Measurements from ENCODE around the gene OMA1.
"Not testable (repeated sequence)": the region's sequence is repeated elsewhere in the genome, so short reads cannot be mapped to it uniquely, and the experiment has no call there.

Gene OMA1

DNA sequence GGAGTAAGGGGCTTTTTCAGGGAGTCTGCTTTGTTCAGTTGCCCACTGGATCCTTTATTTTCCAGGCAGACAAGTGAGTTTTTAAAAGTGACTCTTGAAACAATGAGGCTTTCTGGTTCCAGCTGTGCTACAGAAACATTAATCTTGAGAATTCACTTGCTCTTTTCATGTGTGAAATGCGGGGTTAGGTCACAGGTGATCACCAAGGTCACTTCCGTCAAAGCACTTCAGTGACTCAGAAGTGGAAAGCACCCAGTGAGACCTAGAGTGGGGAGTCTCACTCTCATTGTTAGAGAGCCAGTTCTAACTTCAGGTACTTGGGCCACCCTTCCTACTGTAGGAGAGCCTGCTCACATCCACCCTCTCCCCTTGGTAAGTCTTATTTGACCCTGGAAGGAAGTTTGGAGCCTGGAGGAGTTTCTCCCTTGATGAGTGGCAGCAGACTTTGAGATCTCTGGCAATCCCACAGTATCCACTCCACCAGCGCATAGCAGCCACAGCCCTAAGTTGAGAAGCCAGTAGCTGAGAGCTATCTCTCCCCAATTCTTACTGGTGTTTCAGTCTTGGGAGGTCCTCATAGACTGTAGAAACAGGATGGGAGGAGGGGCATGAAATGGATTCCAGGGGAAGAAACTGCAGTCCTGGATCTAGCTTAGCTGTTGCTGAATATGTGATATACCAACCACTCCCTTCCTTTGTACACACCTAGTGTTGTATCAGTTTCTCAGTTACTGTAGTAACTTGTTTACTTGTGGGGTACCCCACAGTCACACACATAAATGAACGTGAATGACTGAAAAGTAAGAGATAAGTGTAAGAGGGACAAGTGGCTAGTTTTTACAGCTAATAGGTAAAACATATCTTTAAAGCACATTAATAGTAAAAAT lies 27.4 kb upstream of the OMA1 start:
- peak; percentile 79 for DNase-seq

- DNase-seq = no peak
These were observed 26.6 kb upstream of the OMA1 start for GRCh38 chr1:58573138-58573537.

DNA sequence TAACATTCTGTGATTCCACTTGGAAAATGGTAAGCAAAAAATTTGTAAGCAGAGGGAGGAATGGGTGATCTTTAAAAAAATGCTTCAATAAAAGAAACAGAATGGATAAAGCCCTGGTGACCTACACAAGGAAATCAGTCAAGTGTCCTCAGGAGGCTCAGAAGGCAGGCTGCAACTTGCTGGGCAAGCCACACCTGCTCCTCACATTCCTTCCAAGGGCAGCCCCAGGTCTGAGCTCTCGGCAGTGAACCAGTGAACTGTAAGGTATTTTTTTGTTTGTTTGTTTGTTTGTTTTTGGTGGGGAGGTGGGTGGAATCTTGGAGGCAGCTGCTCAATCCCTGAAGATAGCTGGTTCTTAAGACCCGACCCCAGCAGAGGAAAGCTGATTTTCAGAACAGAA lies 26.2 kb upstream of the OMA1 start:
- DNase-seq = no peak

GRCh38 chr1:58571616-58572015 lies 25.1 kb upstream of the OMA1 start:
- no peak for DNase-seq

DNA sequence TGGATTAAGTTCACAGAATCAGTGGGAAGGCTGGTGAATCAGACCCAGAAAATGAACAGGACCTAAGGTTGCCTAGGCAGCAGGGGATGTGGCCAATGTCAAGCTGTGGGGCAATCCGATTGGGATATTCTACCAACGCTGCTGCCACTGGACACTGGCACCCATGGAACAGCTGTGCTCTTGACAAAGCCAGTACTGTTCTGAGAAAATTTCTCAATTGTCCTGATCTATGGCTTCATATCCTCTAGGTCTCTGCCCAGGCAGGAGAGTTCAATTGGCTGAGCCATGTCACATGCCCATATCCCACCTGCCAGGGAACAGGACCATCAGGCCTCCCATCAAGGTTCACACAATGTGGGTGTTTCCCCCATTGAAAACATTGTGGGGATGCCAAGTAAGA lies 24.3 kb upstream of the OMA1 start:
- DNase-seq = no peak

DNA sequence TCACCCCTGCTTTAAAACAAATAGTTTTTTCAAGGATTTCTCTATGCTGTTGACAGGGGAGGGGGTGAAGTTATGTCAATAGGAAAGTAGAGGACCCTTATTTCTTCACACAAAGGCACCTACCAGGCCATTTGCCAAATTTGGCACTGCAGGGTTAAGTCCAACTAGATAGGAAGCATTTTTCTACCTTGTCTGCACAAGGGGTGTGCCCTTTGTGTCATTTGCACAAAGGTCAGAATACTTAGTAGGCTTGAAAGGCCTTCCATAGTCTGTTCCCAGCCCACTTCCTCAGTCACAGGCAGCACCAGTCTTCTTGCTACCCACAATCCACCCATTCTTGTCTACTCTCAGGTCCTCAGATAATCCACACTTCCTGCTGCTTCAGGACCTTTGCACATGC lies 23.6 kb upstream of the OMA1 start:
- DNase-seq = no peak

DNA sequence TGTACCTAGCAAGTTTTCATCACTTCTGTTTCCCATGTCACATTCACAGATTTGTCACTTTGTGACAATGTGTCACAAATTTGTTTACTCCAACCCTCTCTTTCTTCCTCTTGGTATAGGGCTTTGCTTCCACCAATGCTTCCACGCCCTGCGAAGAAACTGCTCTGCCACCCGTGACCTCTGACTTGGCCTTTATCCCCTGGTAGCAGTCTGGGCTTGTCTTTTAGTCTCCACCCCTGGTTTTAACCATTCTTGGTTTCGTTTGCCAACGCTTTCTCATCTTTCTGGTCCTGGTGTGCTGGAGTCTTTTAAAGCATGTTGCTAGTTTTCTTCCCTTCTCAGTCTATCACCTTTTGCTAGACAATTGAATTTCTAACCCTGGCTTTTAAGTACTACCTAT lies 22.4 kb upstream of the OMA1 start:
- DNase-seq = no peak

DNA sequence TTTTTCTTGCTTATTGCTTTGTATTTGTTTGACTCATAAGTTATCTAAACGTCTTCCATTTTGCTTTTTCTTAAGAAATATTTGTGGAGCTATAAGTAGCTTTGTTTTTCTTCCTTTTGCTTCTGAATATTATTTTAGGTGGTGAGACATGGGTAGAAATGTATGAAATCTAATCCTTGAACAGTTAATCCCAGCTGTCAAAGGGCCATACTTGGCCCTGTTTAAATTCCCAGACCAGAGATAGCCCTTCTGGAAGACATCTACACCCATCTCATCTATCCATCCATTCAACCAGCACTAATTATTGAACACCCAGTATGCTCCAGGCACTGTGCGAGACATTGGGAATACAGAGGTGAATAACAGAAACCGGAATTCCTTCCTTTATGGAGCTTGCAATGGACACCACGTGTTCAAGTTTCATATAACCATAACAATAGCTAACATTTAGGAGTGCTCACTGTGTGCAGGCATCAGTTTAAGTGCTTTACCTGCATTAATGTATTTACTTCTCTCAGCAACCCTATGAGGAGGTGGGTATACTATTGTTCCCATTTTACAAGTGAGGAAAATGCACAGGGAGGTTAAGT lies 21.8 kb upstream of the OMA1 start:
- DNase-seq = no peak

GRCh38 chr1:58566339-58566738 lies 19.8 kb upstream of the OMA1 start:
- no peak for DNase-seq

- DNase-seq = not testable (repeated sequence)
These were observed 17.2 kb upstream of the OMA1 start for GRCh38 chr1:58563715-58564114.

DNA sequence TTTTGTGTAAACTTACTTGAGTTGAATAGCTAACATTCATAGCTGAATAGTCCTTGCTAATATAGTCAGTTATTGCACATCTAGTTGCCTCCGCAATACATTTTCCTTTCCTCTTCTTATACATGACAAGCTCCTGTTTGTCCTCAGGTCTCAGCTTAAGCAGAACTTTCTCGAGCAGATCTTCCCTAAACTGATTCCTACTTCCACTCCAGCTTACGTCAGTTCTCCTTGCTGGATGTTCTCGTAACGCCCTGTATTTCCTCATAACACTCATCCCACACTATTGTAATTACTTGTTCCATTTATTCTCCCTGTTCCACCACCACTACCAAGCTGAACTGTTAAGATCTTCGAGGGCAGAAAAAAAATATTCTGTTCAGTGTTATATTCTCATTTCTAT lies 15.1 kb upstream of the OMA1 start:
- DNase-seq = no peak

DNA sequence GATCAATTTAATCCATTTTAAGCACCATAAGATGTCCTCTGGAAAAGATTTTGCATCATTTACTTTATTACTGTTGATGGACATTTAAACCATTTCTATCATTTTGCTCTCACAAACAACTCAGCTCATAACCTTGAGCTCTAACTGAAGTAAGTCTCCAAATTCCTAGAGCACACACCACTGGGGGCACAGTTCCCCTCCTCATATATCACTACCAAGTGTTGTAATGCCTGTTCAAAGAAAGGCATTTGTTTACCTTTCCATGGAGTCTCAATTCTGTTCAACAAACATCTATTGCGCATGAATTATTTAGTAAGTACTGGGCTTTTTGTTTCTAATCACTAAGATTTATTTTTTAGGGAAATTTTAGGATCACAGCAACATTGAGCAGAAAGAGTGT lies 8.9 kb upstream of the OMA1 start:
- DNase-seq = no peak

DNA sequence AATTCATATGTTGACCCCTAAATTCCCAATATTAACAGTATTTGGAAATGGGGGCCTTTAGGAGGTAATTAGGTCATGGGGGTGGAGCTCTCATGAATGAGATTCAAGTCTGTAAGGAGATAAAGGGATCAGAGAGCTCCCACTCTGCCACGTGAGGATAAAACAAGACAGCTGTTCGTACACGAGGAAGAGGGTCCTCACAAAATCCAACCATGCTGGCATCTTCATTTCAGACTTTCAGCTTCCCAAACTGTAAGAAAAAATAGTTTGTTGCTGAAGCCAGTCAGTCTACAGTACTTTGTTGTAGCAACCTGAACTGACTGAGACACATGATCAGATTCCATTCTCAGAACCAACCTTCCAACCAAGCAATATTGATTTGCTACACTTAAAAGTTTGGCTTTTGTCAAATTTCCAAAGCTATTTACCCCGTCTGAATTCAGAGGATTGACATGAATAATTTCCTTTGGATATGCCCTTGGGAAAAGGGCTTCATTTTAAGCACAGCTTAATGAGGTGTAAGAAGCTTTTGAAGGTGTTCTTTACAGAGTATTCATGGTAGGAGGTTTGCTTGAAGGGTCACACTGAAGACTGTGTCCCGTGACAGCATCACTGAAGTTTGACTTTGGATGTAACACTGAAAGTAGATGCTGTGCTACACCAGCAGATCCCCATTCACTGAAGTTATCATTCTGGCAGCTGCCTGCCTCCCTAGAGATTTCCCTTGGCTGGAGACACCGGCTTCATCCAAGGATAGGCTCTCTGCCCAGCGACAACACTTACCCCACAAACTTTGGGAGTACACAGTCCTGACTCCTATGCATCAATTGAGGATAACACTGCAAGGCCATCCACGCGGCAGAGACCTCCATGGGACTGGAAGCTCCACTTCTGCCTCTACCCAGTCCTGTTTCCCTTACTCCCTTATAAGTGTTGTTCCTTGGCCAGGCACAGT lies 4.9 kb upstream of the OMA1 start:
- DNase-seq = no peak

DNA sequence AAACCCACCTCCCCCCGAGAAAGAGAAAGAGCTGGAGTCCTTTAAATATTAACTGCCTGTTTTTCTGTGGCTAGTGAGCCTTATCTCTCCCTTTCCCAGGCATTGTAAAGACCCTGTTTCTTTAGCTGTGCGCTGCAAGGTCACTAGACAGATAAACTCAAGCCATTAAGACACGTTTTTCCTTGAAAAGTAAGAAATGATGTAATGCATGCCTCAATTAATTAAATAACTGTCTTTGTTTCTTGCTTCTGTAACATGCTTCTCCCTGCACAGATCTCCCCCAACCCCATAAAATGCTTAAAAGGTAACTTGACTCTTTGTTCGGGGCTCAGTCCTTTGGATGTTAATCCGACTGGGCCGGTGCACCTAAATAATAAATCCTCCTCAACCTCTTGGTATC lies 2.8 kb upstream of the OMA1 start:
- DNase-seq = not testable (repeated sequence)

GRCh38 chr1:58548371-58548770 lies 1.8 kb upstream of the OMA1 start:
- no peak for DNase-seq

DNA sequence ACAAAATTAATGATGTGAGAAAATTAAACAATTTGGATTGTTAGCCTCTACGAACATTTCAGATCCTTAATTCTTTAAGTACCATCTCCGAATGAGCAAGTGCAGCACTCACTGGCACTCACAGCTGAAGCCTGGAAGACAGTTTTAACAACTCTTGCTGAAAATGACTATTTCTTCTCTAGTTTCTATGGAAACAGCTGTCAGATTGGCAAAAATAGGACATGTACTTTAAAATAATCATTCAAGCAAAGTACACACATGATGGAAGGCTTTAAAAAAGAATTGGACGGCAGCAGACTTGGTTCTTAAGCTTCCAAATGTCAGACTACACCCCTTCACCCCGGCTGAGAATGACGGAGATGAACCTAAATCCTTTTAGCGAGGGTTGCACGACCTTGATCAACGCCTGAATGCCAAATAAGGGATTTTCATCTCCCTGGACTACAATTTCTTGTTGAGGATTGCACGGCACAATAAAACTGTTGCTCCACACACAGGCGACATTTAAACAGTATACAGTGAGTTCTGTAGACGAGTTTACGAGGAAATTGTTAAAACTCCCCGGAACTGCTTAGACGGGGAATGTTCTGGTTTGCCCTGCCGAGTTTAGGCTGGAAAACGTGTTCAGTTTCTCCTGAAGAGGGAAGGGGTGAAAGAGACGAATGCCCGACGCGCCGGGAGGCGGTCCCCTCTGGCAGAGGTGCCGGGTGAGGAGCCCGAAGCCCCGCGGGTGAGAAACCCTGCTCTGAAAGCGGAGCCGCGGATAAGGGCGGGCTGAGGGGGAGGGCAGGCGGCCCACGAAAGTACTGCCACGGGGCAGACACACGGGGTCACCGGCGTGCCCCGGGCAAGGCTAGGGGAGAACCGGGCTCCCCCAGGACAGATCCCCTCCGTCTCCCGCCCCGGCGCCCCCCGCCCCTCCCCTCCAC lies 671 bp downstream of the OMA1 start:
- DNase-seq = peak; percentile 79

GRCh38 chr1:58543260-58543659 lies 3.3 kb downstream of the OMA1 start:
- DNase-seq = no peak

DNA sequence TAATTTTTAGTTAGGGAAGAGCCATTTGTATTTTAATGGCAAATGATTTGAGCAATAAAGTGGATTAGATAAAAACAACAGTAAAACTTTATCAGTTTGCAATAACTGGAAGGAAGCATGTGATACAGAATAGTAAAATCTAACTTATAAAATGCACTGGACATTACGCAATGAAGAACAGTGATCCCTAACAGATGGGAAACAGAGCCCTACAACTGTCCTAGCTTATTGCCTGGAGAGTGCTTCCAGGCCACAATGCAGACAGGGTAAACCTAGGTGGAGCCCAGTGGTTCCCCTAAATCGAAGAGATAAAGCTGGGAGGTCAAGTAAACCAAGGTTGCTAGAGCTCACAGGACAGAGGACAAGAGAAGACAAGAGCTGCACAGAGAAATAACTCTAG lies 7.0 kb downstream of the OMA1 start:
- no peak for DNase-seq

GRCh38 chr1:58538821-58539220 lies 7.7 kb downstream of the OMA1 start:
- DNase-seq = no peak

DNA sequence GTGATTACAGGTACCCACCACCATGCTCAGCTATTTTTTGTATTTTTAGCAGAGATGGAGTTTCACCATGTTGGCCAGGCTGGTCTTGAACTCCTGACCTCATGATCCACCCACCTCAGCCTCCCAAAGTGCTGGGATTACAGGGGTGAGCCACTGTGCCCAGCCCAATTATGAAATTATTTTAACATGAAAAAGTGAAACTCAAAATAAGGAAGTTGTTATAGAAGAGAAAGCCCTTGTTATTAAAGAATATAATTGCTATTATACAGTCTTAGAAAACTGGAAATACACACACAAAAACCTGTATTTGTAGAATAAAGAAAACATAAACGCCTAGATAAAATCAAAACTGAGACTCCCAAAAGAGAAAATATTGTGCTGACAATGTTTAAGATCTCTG lies 14.7 kb downstream of the OMA1 start:
- DNase-seq = not testable (repeated sequence)

- peak; percentile 32 for DNase-seq
These were observed 17.2 kb downstream of the OMA1 start for GRCh38 chr1:58529284-58529683.

DNA sequence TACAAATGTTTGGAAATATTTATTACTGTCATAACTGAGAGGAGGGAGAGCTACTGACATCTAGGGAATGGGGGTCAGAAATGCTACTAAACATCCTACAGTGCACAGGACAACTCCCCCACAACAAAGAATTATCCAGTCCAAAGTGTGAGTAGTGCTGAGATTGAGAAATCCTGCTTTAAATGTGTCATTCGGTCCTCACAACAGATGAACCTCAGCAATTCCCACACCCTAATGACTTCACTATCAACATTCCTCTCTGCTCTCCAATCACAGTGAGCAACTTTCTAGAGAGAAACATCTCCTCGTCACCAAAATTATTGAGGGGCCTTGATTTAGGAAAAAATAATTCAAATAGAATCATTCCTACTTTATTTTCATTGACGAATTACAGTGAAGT lies 18.0 kb downstream of the OMA1 start:
- DNase-seq = no peak

Measured in activated CD4-positive, alpha-beta T cell treated with anti-CD3 and anti-CD28 coated beads, Interleukin-2, Interleukin-6, amounts not matched to agents 100 ng/mL and 50 ng/mL, durations not matched to agents 16 hours and 8 hours (primary cell).